Brain pericyte (primary cell): ENCODE measurements around the gene ZDHHC4.
"Not testable (repeated sequence)": the region's sequence is repeated elsewhere in the genome, so short reads cannot be mapped to it uniquely, and the experiment has no call there.

Experiments
- DNase-seq: peaks from one replicate; pipeline ENCODE4 v3.0.0-alpha.2; 2012; ENCODE audit warnings: low read depth, low spot score

ZDHHC4 gene

GRCh38 chr7:6634021-6634420 is 56.8 kb downstream of the ZDHHC4 start:
- DNase-seq: no peak

DNA sequence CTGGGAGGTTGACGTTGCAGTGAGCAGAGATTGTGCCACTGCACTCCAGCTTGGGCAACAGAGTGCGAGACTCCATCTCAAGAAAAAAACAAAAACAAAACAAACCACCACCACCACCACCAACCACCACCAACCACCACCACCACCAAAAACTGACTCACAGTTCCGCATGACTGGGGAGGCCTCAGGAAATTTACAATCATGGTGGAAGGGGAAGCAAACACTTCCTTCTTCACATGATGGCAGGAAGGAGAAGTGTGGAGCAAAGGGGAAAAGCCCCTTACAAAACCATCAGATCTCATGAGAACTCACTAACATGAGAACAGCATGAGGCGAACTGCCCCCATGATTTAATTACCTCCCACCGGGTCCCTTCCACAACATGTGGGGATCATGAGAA is 57.7 kb downstream of the ZDHHC4 start:
- DNase-seq: not testable (repeated sequence)

DNA sequence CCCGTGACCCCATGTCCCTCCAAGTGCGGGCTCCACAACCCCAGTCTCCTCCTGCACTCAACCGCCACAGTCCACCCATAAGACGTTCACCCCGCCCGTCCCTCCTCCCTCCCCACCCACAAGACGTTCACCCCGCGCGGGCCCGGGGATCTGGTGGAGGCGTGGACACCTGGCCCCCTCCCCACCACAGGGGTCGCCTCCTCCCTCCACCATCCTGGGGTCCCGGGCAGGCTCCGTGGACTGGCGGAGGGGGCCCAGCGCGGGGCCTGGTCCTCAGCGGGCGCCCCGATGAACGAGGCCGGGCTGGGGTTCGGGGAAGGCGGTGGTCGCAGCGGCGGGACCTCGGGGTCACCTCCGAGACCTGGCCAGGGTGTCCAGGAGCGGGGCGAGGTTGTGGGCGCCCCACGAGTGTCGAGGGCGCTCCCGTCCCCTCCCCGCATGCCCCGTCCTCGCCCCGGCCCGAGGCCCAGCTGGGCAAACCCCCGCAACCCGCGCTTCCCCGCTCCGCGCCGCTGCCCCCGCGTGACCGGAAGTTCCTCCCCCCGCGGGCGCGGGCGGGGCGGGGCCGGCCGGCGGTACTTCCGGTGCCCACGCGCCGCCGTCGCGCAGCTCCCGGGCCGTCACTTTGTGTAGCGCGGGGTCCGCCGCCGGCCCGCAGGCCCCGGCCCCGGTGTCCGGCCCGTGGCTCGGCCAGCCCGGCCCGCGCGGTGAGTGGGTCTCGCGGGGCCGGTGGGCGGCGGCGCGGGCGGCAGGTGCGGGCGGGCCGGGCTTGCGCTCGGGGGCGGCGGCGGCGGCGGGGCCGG is 59.7 kb downstream of the ZDHHC4 start, which contains the start of gene ZNF316:
Gene ZNF316 (plus strand): TSS at position 578 of the 803 bp plus-strand sequence. CDS start 5,092 bp downstream, outside the sequence.
- DNase-seq: no peak

GRCh38 chr7:6637544-6638229 is 60.4 kb downstream of the ZDHHC4 start:
- DNase-seq: no peak
